H1 (cell line): Measurements from ENCODE around the gene BRME1. TPM values are rescaled to one million over a fixed set of nuclear protein-coding genes. Genes with fewer than 3 reads are reported as not detected.

Source experiments
- JUN ChIP-seq: IDR thresholded peaks from 2 replicates; pipeline ENCODE4 v1.6.1; 2011; ENCODE audit warnings: low read depth, mild to moderate bottlenecking, improper control_type of control experiment, low read length
- KDM5A ChIP-seq: fragments of 200-600 bp; IDR thresholded peaks from 2 replicates; pipeline ENCODE4 v1.7.1; 2012; ENCODE audit warnings: mild to moderate bottlenecking, low read length, inconsistent platforms, mixed read lengths
- polyA plus RNA-seq, 7 experiments: library from polyadenylated mRNA; depleted of rRNA in 3 of 7; stranded (reverse) in 5 of 7; unstranded in 2 of 7; fragments of >200 nt in 5 of 7; fragments of 200-250 nt in 2 of 7; gene quantifications; 1 replicate in 5 of 7; 2 replicates in 1 of 7; 4 replicates in 1 of 7; pipeline versions ENCODE4 v1.2.1 to v1.2.3, GENCODE V29; 2011 to 2013; ENCODE audit warnings: missing spikeins in 2 of 7, mixed read lengths in 2 of 7
- total RNA-seq: library from RNA; stranded (reverse); fragmentation: NEBNext Ultra II Directional; extraction: Animal tissue kit (Norgen Biotek cat#: 25700); gene quantifications from 2 replicates; pipeline ENCODE4 v1.2.1, GENCODE V29; 2021

BRME1 gene
- total and polyA plus RNA-seq, 2 of the 8 experiments (the other 6 are each of a cell fraction or from before 2014, with no cell fraction given), result 4.6 to 4.7 TPM

DNA sequence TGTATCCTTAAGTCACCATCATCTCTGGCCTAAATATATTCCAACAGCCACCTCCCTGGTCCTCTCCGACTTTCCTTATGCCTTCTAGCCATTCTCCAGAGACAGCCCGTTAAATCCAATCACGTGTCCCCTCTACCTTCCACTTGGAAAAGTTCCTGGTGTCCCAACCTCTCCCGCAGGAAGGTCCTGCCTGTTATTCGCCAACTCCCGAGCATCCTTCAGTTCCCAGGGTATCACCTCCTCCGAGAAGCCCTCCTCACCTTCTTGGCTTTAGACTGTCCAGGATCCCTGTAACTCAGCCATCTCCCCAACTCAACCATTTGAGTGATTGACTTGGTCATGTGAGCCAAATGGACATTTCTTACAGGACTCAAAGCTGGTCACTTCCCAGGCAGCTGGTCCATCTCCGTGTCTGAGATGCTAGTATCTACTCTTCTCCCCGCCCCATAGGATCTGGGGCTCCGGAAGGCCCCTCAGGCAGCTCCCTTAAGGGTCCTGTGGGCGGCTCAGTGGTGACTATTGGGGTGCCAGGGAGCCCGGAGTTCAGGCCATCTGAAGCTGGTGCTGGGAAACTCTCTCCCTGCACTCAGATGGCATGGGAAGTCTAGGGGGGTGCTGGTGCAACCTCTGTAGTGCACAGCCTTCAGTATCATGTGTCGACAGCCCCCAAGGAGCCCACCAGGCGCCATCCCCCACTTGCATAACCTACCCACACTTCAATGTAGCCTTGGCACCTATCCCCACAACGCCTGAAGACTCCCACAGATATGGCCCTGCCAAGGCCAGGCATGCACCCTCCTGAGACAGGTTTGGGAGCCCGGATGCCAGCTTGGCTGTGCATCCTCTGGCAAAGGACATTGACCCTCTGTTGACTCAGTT is 56.9 kb downstream of the BRME1 start (continued):
- TF ChIP-seq KDM5A, result no peak
- TF ChIP-seq JUN, result no peak
